HL-60/S4 treated with phorbol 12-myristate 13-acetate at 8.2 ng/mL for 4 days and 3 days (cell line): ENCODE data around the gene PDE2A.

Experiments
- in situ Hi-C: fragments of 300-500 bp; cut with MboI; formaldehyde crosslinking; loops from 2 replicates; pipeline ENCODE4 v1.15.0; 2022; ENCODE audit warnings: low sequenced_read_pairs

Gene PDE2A

GRCh38 chr11:72624496-72625201 is 49.6 kb downstream of the PDE2A start:
- in situ Hi-C loops = no loop called here

DNA sequence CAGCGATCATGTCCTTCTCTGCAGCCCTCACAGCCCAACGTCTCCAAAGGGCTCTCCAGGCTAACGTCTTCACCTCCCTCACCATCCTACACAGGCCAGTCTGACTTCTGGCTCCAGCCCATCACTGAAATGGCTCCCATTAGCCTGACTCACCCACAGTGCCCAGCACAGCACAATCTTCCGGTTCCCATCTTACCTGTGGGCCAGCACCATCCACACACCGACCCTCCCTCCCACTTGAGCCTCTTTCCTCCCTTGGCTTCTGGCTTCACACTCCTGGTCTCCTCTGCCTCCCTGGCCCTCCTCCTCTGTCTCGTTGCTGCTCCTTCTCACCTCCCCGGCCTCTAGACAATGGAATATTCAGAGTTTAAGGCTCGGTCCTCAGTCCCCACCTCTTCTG is 51.2 kb downstream of the PDE2A start:
- in situ Hi-C loops = no loop called here

- in situ Hi-C loops = no loop called here
Observed at GRCh38 chr11:72621008-72621610, 53.1 kb downstream of the PDE2A start.

DNA sequence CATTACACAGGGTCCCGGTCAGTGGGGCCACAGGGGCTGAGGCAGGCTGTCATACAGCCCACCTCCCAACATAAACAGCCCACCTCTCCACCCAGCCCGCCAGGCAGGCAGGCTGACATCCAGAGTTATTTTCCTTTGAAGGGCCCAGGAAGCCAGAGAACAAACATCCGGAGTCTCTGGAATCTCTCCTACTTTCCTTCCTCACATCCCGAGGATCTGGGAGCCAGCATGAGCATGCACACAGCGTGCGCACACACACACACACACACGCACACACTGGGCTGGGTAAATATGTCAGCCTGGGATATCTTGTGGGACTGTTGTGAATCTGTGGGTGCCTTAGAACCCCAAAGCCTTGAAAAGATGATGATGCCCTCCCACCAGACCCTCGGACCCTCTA is 55.4 kb downstream of the PDE2A start:
- in situ Hi-C loops = no loop called here

GRCh38 chr11:72617080-72617762 is 57.0 kb downstream of the PDE2A start:
- in situ Hi-C loops = no loop called here

DNA sequence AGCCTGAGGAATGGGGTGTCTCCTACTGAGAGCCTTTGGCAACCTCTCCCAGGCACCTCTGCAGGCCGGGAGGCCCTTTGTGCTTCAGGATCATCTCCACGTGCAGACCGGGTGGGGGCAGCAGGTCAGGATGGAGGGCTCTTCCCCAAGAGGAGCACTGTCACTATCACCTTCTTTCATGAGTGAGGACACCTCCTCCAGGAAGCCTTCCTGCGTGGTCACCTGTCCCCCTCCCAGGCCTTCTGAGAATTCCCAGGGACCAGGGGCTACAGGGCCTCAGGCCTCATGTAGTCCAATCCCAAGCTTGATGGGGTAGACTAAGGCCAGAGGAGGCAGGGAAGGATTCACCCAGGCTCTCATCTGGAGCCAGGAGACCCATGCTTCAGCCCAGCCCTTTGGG is 57.6 kb downstream of the PDE2A start:
- in situ Hi-C loops = no loop called here

DNA sequence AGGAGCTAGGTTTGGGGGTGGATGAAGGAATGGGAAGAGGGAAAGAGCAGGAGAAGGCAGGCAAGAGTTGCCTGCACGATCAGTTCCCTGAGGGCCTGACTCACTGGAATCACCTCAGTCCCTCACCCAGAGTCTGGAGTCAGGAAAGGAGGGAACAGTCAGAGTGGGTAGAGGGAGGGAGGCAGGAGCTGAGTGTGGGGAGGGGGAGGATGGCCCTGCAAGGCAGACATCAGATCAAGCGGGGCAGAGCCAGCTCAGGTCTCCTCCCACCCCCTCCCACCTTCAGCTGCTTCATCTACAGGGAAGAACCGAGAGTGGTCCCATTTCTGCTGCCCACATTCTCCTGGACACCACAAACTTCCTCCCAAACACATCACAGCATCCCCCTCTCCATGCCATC is 58.9 kb downstream of the PDE2A start:
- in situ Hi-C loops = no loop called here

GRCh38 chr11:72614381-72614780 is 59.8 kb downstream of the PDE2A start:
- in situ Hi-C loops = no loop called here

DNA sequence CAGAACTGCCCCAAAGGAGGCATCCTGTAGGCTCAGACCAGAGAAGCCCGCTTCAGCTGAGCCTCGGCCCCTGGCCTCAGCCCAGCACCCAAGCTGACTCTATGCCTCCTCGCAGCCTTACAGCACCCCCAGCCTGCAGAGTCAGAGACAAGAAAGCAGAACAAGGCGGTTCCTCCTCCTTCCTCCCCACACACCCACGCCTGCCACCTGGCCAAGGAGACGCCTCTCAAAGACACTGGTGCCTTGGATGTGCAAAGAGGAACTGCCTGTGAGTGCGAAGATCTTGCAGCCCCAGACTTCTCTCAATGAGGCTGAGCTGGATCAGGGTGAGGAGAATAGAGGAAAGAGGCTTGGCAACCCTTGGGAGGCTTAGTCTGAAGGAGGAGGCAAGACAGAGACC is 60.2 kb downstream of the PDE2A start:
- in situ Hi-C loops = no loop called here

GRCh38 chr11:72613450-72613849 is 60.8 kb downstream of the PDE2A start:
- in situ Hi-C loops = no loop called here

- in situ Hi-C loops = no loop called here
Observed at GRCh38 chr11:72609476-72609875, 64.7 kb downstream of the PDE2A start.

DNA sequence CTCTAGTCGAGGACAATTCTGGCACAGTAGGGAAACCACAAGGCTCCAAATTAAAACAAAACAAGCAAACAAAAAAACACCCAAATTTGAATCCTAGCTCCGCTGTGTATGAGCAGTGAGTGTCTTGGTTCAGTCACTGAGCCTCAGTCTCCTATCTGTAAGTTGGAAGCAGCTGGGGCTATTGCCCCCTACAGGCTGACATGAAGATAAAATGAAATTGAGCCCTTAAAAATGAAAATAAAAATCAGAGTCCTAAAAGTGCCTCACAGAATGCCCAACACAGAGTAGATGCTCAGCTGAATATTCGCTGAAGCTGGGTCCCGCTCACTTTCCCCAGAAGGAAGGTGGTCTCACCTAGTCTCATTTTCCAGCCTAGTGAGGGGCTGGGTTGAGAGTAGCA is 65.2 kb downstream of the PDE2A start:
- in situ Hi-C loops = no loop called here

- in situ Hi-C loops = no loop called here
Observed at GRCh38 chr11:72607496-72607895, 66.7 kb downstream of the PDE2A start.

DNA sequence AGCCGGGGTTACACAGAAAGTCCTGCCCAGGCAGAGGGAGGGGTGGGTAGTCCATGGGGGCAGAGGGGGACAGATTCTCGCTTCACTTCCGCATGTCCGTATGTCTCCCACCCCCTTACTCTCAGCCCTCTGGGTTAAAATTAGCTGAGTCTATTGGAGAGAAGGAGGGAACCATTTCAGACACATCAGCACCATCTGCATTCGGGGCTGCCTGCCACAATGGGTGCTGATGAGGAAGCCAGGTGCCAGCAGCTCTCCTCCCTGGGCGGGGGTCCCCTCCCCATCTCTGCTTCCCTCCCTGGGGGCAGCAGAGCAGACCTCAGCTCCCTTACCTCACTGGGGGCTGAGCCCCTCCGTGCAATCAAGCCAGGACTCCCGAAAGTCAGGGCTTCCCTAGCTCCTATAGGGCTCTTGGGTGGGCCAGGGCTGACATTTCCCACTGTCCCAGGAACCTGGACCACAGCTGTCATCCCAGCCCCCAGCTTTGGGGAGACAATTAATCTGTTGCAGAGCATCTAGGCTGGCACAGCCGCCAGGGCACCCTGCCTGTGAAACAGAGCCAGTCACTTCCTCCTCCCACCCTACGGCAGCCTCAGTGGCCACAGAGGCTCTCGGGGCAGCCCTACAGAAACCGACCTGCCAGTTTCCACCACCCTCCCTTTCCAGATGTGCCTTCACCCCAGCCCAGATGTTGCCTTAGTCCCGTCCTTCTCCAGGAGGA is 67.3 kb downstream of the PDE2A start:
- in situ Hi-C loops = no loop called here

DNA sequence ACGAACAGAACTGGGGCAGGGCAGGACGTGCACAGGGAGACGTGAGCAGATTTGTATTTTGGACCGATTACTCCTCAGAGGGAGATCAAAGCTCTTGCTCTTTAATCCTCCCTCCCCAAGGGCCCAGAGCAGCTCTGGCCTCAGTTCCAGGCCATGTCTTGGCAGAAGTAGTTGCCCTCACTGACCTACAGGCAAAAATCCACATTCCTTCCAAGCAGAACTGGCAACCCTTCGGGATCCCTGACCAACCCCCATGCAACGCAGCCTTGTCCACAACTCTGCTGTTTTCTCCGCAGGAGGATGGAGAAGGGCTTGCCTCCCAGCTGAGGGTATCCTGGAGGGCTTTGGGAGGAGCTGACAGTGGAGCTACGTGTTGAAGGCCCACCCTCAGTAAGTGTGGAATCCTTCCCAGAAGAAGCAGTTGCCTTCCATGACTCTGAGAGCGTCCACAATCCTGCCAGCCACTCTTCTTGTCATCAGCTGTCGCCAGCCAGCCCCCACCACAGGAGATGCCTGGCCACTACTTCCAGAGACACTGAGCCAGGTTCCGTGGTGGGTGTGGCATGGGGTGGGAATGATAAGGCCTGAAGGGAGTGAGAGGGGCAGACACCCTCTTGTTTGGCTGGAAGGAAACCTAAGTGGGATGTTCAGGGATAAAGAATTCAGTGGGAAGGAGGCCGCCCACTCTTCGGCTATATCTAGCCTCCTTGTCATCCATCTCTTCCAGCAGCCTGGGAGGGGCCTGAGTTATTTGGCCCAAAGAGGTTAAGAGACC is 68.1 kb downstream of the PDE2A start:
- in situ Hi-C loops = no loop called here

- in situ Hi-C loops = no loop called here
Observed at GRCh38 chr11:72604256-72604655, 70.0 kb downstream of the PDE2A start.

- in situ Hi-C loops = no loop called here
Observed at GRCh38 chr11:72602250-72602904, 71.8 kb downstream of the PDE2A start.

GRCh38 chr11:72600557-72600956 is 73.7 kb downstream of the PDE2A start:
- in situ Hi-C loops = no loop called here

- in situ Hi-C loops = no loop called here
Observed at GRCh38 chr11:72599325-72600117, 74.7 kb downstream of the PDE2A start.

DNA sequence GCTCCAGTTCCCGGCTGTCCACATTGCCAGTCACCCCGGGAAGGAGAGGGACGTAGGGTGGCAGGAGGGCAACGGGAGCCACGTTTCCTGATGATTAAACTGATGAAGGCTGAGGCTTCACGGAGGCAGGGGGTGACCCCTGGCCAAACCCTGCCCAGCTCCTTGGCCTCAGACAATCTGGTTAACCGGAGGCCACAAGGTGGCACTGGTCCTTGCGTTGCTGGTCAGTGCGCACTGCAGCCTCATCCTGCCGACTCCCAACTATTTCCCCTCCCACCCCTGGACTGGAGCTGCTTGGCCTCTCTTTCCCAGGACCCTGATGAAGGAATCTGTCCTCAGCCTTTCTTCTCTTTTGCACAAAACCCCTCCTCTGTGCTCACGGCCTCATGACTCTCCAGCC is 75.3 kb downstream of the PDE2A start:
- in situ Hi-C loops = no loop called here
